ENCODE results near the gene KIRREL3.

- TF ChIP-seq CTCF (IDR thresholded peaks at IDR 0.05) (no peak), POLR2A (IDR thresholded peaks at IDR 0.05) (no peak)
Observed at GRCh38 chr11:126891556-126892217, 108.9 kb downstream of the KIRREL3 start.

All from prostate gland (tissue), 2 donors.